ENCODE results near the gene KRT14.
"Not testable (repeated sequence)": the region's sequence is repeated elsewhere in the genome, so short reads cannot be mapped to it uniquely, and the experiment has no call there.

KRT14 gene

DNA sequence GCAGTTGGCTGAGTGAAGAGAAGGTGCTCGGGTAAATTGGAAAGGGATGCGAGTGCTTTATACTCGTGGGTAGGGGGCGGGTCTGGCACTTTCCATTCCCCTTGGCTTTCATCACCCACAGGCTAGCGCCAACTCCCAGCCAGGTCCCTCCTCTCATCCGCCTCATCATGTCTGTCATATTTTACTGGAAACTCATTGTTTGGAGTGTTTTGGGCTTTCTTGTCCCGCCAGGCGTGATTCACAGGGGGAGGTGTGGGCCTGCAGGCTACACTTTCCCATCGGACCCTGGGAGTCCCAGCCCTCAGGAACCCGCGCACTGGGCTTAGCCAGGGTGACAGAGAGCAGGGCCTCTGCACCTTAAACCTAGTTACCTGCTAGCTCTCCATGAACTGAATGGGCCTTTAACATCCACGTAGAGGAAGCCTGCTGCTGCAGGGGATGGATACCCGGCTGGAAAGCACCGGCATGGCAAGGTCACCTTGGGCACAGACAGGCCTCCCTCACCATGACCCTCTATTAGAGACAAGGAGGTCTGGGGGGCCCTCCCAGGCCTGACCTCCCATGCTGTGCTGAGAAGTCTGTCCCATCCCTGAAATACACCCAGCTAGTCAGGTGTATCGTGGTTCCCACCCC is at the start of gene KRT14:
TSS of gene KRT14 (minus strand) at position 33 of the 633 bp plus-strand sequence. CDS start 61 bp downstream, outside the sequence.
- no peak for DNase-seq (ENCODE audit: low read depth in 2 of 2)

DNA sequence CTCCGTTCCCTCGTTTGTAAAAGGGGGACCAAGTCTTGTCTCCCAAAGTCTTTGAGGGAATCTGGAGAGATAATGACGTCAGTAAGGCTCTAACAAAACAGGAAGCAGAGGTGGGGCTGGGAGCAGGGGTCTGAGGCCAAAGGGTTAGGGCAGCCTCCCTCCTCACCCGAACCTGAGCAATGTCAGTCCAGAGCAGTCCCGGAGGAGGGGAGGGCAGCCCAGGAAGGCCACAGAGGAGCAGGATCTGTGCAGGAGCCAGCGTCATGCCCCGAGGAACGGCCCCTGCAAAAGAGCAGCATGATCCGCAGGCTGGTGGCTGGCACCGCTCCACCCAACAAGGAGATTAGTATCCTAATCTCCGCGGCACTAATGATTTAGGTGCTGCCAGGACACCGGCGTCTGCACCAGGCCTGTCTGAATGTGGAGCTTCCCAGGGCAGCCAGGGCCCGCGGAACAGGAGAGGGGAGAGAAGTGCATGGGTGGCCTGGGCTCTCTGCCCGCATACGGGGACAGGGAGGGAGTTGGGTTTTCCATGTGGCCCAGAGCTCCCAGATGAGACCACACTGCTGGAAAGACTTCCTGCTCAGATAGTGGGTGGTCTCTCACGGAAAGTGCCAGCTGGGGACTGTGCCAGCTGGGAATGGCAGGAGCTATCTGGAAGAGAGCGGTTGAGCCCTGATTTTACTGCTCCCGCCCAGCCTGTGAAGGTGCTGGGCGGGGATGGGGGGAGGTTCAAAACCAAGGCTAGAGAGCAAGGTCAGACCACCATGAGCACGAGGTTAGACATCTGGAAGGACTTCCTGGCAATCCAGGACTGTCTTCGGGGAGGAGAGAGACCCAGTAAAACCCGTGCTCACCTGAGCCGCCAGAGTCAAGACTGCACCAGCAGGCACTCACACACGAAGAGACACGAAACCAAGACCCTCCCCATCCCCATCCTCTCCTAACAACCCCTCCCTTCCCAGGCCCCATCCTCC is 48.7 kb upstream of the KRT14 start:
- DNase-seq (ENCODE audit: low read depth in 2 of 2) = no peak

GRCh38 chr17:41634639-41635038 is 47.9 kb upstream of the KRT14 start:
- DNase-seq (ENCODE audit: low read depth in 2 of 2) = no peak

DNA sequence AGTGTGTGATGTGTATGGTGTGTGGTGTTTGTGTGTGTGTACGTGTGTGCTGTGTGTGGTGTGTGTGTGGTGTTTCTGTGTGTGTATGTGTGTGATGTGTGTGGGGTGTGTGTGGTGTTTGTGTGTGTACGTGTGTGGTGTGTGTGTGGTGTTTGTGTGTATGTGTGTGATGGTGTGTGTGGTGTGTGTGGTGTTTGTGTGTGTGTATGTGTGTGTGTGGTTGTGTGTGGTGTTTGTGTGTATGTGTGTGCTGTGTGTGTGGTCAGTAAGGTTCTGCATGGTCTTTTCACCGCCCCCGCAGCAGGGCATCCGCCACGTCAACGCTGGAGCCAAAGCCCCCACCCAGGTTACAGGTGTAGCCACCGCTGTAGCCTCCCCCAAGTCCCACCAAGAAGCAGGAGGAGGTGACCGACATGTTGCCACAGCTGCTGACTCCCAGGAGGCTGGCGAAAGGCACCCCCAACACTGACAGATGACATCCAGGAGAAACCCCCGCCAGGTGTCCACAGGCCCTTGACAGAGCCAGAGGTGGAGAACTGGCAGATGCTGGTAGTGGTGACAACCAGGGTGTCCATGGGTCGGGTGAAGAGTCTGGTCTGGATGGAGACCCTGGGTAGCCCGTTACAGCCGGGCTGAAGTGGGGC is 47.0 kb upstream of the KRT14 start:
- DNase-seq (ENCODE audit: low read depth in 2 of 2) = no peak

GRCh38 chr17:41632482-41633105 is 45.9 kb upstream of the KRT14 start:
- no peak for DNase-seq (ENCODE audit: low read depth in 2 of 2)

DNA sequence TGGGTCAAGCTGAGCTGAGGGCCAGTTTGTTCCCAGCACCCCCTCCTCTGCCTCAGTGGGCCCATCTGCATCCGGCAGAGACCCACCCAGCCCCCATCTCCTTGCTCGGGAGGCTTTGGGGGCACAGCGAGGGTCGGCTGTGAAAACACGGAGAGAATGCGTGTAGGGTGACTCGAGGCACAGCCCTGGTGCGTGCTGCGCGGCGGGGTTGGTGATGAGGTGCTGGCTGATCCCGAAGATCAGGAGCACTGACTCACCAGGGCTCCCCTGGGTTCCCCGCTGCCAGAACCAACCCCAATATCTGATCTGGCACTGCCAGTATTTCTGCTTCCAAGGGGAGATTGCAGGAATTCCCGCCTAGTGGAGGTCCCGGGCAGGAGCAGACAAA is 45.2 kb upstream of the KRT14 start:
- no peak for DNase-seq (ENCODE audit: low read depth in 2 of 2)

GRCh38 chr17:41631025-41631897 is 44.6 kb upstream of the KRT14 start:
- DNase-seq (ENCODE audit: low read depth in 2 of 2) = no peak

- no peak for DNase-seq (ENCODE audit: low read depth in 2 of 2)
Measured at GRCh38 chr17:41629826-41630670, 43.4 kb upstream of the KRT14 start.

GRCh38 chr17:41629316-41629715 is 42.6 kb upstream of the KRT14 start:
- DNase-seq (ENCODE audit: low read depth in 2 of 2) = no peak

DNA sequence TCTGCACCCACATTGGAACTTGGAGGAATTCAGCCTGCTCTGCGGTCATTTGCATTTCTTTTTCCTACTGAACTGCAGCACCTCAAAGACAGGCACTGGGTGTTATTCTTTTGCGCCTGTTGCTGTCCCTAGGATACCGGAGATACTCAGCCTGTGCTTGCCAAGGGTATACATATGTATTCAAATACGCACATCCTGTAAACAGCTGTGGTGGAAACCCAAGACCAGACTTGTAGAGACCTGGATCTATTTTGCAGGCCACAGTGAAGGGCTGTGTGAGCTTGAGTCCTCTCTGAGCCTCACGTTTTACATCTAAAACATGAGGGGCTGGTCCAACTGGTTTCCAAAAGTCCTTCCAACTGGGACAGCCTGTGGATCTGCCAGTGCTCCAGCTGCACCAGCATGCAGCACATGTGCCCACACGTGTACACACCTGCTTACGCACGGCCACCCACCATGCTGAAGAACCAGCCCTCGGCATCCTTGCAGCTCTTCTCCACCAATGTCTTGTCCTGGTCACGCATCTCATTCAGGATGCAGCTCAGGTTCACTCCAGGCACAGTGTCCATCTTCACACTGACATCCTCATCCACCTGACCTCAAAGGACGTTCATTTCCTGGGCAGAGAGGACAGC is 42.0 kb upstream of the KRT14 start:
- not testable (repeated sequence) for DNase-seq (ENCODE audit: low read depth in 2 of 2)

DNA sequence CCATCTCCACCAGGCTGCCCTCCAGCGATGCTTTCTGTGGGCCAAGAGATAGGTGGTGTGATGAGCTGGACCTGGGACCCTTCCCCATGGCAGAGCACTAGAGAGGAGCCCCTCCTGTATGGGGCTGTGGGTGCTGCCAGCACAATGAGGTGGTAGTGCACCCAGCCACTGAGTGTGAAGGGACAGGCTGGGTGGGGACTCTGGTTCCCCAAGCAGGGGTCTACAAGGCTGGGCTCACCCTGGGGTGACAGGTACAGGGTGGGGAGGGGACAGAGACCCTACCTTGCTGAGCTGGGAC is 41.3 kb upstream of the KRT14 start:
- not testable (repeated sequence) for DNase-seq (ENCODE audit: low read depth in 2 of 2)

DNA sequence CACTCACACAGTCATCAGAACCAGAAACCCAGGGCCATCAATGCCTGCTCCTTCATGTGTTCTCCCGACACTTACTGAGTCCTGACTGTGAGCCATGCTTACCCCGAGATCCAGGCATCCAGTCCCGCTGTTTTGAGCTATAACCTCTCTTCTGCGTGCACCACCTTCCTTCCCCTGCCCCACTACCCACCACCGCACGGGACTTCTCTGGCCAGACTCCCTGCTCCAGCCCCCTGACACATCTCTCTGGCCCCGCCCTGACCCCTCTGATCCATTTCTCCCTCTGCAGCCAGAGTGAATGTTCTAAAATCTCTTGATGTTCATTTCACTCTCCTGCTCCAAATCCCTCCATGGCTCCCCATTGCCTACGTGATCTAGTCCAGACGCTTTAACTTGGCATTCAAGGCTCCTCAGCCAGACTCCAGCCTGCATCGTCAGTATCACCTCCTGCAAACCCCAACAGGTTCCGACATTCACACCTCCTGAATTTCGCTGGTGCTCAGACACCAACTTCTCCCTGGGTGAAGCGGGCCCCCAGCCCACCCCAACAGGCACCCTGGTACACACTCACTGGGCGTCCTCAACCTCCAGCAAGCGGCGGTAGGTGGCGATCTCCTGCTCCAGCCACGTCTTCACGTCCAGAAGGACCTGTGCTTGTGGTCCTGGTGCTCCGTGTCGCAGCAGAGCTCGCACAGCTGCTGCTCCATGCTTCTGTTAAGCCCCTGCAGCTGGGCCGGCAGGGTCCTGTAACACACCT is 40.8 kb upstream of the KRT14 start:
- DNase-seq (ENCODE audit: low read depth in 2 of 2) = no peak

DNA sequence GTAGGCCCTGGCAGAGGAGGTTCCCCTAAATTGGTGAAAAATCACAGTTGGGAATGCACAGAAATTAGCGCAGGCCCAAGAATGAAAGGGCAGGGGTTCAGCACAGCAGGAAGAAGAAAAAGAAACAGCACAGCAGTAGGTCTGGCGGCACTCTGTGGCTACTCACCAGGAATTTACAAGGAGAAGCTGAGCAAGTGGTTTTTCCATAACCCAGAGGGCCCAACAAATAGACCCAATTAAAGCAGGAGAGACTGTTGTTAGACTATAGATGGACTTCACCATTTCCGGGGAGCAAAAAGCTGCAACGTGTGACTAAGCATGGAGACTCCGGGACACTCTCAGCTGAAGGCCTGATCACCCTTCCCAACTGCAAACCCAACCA is 40.2 kb upstream of the KRT14 start:
- DNase-seq (ENCODE audit: low read depth in 2 of 2) = not testable (repeated sequence)

DNA sequence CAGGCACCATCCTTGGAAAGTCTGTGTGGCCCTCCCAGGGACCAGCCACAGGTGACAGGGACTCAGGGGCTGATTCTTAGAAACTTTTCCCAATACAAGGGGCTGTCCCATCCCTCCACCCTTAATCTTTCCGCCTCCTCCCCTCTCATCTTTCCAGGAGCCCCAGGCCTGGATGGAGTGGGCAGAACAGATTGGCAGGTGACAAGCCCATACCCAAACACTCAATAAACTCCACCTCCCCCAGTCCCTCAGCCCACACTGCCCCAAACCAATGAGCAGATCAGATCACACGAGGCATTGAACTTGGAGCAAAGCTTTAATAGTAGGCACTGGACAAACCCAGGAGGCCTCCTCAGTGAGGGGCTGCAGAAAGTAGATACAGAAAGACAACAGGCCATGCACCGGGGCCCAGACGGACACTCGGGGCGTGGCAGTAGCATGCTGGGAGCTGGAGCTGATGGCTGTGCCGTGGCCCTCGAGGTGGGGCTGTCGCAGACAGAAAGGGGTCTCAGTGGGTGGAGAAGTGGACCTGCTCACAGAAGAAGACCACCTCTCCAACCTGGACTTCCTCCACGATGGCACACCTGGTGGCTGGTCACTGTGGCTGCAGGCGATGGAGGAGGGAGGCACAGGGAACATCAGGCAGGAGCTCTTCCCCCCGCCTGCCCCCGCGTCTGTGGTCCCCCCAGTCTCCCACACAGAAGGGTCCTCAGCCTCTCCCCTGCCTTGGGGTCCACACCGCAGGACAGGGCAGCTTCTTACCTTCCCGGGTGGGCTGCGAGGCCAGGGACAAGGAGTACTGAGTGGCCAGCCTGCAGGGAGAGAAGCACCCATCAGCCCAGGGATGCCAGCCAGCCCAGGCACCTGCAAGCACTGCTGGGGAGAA is 39.6 kb upstream of the KRT14 start:
- not testable (repeated sequence) for DNase-seq (ENCODE audit: low read depth in 2 of 2)

- no peak for DNase-seq (ENCODE audit: low read depth in 2 of 2)
Measured at GRCh38 chr17:41625602-41626001, 38.9 kb upstream of the KRT14 start.

DNA sequence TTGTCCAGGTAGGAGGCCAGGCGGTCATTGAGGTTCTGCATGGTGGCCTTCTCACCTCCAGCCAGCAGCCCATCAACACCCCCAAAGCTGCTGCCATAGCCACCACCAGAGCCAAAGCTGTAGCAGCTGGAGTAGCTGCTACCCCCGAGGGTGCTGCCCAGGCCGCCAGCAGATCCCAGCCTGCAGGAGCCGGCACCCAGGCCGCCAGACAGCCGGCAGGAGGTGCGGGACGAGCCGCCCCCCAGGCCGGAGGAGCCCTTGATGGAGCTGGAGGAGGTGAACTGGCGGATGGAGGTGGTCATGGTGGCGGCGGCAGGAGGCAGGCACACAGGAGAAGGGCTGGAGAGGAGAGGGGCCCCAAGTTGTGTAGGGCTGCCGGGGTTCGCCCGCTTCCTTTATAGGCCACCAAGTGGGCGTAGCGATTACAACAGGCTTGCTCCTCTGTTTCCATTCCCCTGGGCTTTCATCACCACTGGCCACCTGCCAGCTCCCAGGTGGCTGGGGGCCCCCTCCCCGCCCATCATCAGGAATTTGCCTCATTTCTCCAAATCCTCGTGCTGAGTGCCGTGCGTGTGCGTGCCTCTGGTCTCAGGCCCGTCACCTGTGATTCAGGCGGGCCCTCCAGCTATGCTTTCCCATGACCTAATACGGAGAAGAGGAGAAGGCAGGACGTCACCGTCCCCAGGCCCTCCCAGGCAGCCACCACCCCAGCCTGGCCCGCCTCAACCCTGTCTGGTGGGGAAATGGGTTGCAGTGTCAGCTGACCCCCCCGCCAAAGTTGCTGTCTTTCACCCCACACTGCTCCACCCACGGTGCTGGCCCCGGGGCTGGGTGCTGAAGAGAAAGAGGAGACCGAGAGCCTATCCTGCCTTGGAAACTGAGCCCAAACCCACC is 37.8 kb upstream of the KRT14 start, which contains the start of gene KRT17:
TSS of gene KRT17 (minus strand) at position 368 of the 894 bp plus-strand sequence. CDS start at position 302, 66 bp downstream.
- no peak for DNase-seq (ENCODE audit: low read depth in 2 of 2)
